RWPE1 (cell line): ENCODE measurements around the gene ZMIZ1.

Experiments
- CTCF ChIA-PET: fragments of 350-600 bp; sonication (Branson Sonifier 250); formaldehyde crosslinking; extraction: SDS; loops from one replicate; lab custom pipeline; 2021; lab: Yijun Ruan, JAX
- POLR2A ChIA-PET: fragments of 400-600 bp; formaldehyde crosslinking; extraction: SDS; loops from one replicate; lab custom pipeline; 2020; ENCODE audit warnings: antibody characterized with exemption; ENCODE audit not compliant: low non-redundant PET; lab: Yijun Ruan, JAX
- DNase-seq: peaks from one replicate; pipeline ENCODE4 v3.0.0; 2012; ENCODE audit warnings: low spot score
- H3K27ac ChIP-seq: fragments of 450-650 bp; 2 replicates; pipeline ENCODE4 v1.5.1; 2017
- TF ChIP-seq, protein P1 (sequence below): fragments of 450-650 bp; conservative IDR thresholded peaks from 2 replicates; pipeline ENCODE4 v1.5.1; 2017; ENCODE audit warnings: low read depth, mild to moderate bottlenecking

ZMIZ1 gene

GRCh38 chr10:79346388-79347225, 277.8 kb downstream of the ZMIZ1 start:
- TF ChIP-seq, protein P1, sequence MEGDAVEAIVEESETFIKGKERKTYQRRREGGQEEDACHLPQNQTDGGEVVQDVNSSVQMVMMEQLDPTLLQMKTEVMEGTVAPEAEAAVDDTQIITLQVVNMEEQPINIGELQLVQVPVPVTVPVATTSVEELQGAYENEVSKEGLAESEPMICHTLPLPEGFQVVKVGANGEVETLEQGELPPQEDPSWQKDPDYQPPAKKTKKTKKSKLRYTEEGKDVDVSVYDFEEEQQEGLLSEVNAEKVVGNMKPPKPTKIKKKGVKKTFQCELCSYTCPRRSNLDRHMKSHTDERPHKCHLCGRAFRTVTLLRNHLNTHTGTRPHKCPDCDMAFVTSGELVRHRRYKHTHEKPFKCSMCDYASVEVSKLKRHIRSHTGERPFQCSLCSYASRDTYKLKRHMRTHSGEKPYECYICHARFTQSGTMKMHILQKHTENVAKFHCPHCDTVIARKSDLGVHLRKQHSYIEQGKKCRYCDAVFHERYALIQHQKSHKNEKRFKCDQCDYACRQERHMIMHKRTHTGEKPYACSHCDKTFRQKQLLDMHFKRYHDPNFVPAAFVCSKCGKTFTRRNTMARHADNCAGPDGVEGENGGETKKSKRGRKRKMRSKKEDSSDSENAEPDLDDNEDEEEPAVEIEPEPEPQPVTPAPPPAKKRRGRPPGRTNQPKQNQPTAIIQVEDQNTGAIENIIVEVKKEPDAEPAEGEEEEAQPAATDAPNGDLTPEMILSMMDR: no peak
- ChIA-PET CTCF (interaction anchor here (0.6 to 1.2 kb wide), 5 partner anchors 9 to 549 kb away, joined by 3 to 4 read pairs (median 4); no protein-coding TSS in a partner anchor), POLR2A (no interaction called here)
- H3K27ac ChIP-seq: peak overlapping the region; percentile 85
- no peak for DNase-seq

GRCh38 chr10:79347226-79347893, 278.6 kb downstream of the ZMIZ1 start, which contains the start of gene PPIF:
Gene PPIF, plus strand, starts transcription at chr10:79347469. Its CDS starts 80 bp downstream, at chr10:79347549.
- peak within 1 kb of the TSS; percentile 85 for H3K27ac ChIP-seq
- peak; percentile 96 for DNase-seq
- ChIA-PET POLR2A (no interaction called here), CTCF (interaction anchor here (0.6 to 1.1 kb wide), 6 partner anchors 12 to 364 kb away, joined by 3 to 5 read pairs (median 4); no protein-coding TSS in a partner anchor)
- TF ChIP-seq, protein P1: peak; percentile 94

DNA sequence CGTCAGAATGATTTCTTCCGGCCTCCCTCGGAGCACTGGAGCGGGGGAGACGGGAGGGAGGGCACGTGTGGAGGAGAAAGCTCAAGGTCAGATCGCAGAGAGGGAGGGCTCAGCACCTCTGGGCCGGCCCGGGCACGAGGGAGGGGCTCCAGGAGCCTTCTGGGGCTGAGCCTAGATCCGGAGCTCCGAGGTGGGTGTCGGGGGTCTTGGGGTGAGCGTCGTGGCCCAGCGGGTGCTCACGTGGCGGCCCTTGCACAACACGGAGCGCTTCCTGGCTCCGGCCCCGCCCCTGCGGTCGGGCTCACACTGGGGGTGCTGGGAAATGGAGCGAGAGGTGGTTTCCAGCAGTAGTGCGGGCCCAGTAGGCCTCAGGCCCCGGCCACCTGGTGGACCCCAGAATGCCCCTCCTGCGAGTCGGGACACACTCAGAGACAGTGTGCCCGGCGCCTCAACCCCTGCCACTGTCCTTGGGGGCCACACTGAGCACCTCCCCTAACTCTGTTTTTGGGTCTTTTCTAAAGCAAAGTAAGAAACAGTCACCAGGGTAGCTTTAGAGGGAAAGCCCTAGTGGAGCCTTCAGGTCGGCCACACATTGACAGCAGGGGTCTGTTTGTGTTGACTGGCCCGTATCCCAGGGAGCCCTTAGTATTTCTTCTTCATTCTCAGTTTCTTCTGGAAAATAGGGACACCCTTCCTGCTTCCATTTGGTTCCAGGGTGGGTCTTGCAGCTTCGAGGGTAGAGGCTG, 279.3 kb downstream of the ZMIZ1 start:
- ChIA-PET POLR2A (interaction anchor here (0.6 kb wide), 1 partner anchor 346 kb away, joined by 3 read pairs; no protein-coding TSS in a partner anchor), CTCF (interaction anchor here (0.6 to 1.5 kb wide), 6 partner anchors 26 to 498 kb away, joined by 3 to 7 read pairs (median 4); no protein-coding TSS in a partner anchor)
- TF ChIP-seq, protein P1: no peak
- peak overlapping the region; percentile 85 for H3K27ac ChIP-seq
- peak; percentile 68 for DNase-seq

GRCh38 chr10:79348640-79348988, 279.8 kb downstream of the ZMIZ1 start:
- ChIA-PET CTCF (interaction anchor here (0.6 to 1.5 kb wide), 4 partner anchors 11 to 498 kb away, joined by 3 to 7 read pairs (median 4); no protein-coding TSS in a partner anchor), POLR2A (interaction anchor here (0.6 kb wide), 1 partner anchor 346 kb away, joined by 3 read pairs; no protein-coding TSS in a partner anchor)
- TF ChIP-seq, protein P1: no peak
- H3K27ac ChIP-seq: peak overlapping the region; percentile 85
- no peak for DNase-seq

DNA sequence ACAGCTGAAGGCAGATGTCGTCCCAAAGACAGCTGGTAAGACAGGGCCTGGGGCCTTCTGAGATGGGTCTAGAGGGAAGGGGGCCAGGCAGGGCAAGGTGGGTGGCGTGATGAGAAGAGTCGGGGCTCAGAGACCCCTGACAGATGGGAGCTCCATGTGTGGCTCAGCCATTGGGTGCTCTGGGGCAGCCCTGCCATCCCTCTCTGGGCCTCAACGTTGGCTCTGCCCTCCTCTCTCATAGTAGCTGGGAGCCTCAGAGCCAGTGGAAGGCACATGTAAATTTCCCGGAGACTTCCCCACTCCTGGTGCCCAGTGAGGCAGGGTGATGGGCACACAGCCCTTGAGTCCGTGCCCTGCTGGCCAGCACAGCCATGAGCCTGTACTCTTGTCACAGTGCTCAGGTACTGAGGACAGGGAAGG, 280.3 kb downstream of the ZMIZ1 start:
- TF ChIP-seq, protein P1: no peak
- ChIA-PET POLR2A (no interaction called here), CTCF (interaction anchor here (1.1 to 1.5 kb wide), 2 partner anchors 10 to 25 kb away, joined by 3 to 7 read pairs; no protein-coding TSS in a partner anchor)
- no peak for DNase-seq
- H3K27ac ChIP-seq: peak overlapping the region; percentile 85
